IMR-90 (cell line): ENCODE measurements around the gene TRIM40. TPM values are rescaled to one million over a fixed set of nuclear protein-coding genes. Genes with fewer than 3 reads are reported as not detected.

Source experiments
- ATAC-seq: fragments of 200-7000 bp; cut with Tn5 transposase; 2 replicates; pipeline ENCODE4 v1.9.1; 2020; ENCODE audit warnings: low read depth, mild to moderate bottlenecking, moderate library complexity
- BruUV-seq: library from RNA; stranded (reverse); fragments of 400-500 nt; replicated peaks from 2 replicates; lab custom pipeline; 2021; lab: Mats Ljungman, UMichigan
- CTCF ChIA-PET: fragments of 300-600 bp; formaldehyde crosslinking; extraction: SDS; loops from one replicate; lab custom pipeline; 2021; ENCODE audit warnings: antibody characterized with exemption; lab: Yijun Ruan, JAX
- POLR2A ChIA-PET: fragments of 300-600 bp; sonication (Branson Sonifier 250); formaldehyde crosslinking; loops from one replicate; lab custom pipeline; 2022; ENCODE audit warnings: antibody characterized with exemption; ENCODE audit not compliant: unreplicated experiment; lab: Charles Lee
- DNase-seq: peaks from one replicate; pipeline ENCODE4 v3.0.0; 2013
- H2AFZ ChIP-seq: replicated peaks from 2 replicates; pipeline ENCODE3; 2013; ENCODE audit warnings: low read length, mild to moderate bottlenecking; ENCODE audit not compliant: poor library complexity
- H2AK5ac ChIP-seq: 2 replicates; pipeline ENCODE4 v1.6.1; 2013; ENCODE audit warnings: low read depth, low read length, inconsistent platforms
- H2AK9ac ChIP-seq: replicated peaks from 2 replicates; pipeline ENCODE3; 2013; ENCODE audit warnings: mild to moderate bottlenecking, low read depth, low read length, moderate library complexity; ENCODE audit not compliant: poor library complexity
- H2BK120ac ChIP-seq: 2 replicates; pipeline ENCODE4 v1.6.1; 2013; ENCODE audit warnings: low read depth, low read length, inconsistent platforms
- H2BK15ac ChIP-seq: 3 replicates; pipeline ENCODE4 v1.6.1; 2013; ENCODE audit warnings: low read depth, low read length, inconsistent platforms
- H2BK20ac ChIP-seq: 2 replicates; pipeline ENCODE4 v1.6.1; 2013; ENCODE audit warnings: low read depth, mild to moderate bottlenecking, inconsistent platforms, low read length, moderate library complexity
- H2BK5ac ChIP-seq: 2 replicates; pipeline ENCODE4 v1.6.1; 2013; ENCODE audit warnings: mild to moderate bottlenecking, low read depth, low read length, inconsistent platforms; ENCODE audit not compliant: poor library complexity, severe bottlenecking
- H3K14ac ChIP-seq: replicated peaks from 2 replicates; pipeline ENCODE4 v1.6.1; 2013; ENCODE audit warnings: low read depth, low read length, inconsistent platforms
- H3K18ac ChIP-seq: 2 replicates; pipeline ENCODE4 v1.6.1; 2013; ENCODE audit warnings: low read depth, low read length, control low read depth
- H3K23ac ChIP-seq: 2 replicates; pipeline ENCODE4 v1.6.1; 2013; ENCODE audit warnings: low read depth, low read length, inconsistent platforms
- H3K27ac ChIP-seq: 2 replicates; pipeline ENCODE4 v1.5.1; 2013; ENCODE audit warnings: mild to moderate bottlenecking, control low read depth, low read length; ENCODE audit not compliant: insufficient read depth
- H3K27me3 ChIP-seq: 2 replicates; pipeline ENCODE4 v1.6.1; 2013; ENCODE audit warnings: low read length; ENCODE audit not compliant: control insufficient read depth, insufficient read depth
- H3K36me3 ChIP-seq: 2 replicates; pipeline ENCODE4 v1.6.1; 2013; ENCODE audit warnings: low read length, mixed read lengths; ENCODE audit not compliant: control insufficient read depth, insufficient read depth
- H3K4ac ChIP-seq: 2 replicates; pipeline ENCODE4 v1.6.1; 2013; ENCODE audit warnings: low read depth, low read length, inconsistent platforms
- H3K4me1 ChIP-seq: 2 replicates; pipeline ENCODE4 v1.6.1; 2013; ENCODE audit warnings: low read length, mixed read lengths; ENCODE audit not compliant: control insufficient read depth, insufficient read depth
- H3K4me2 ChIP-seq: 2 replicates; pipeline ENCODE4 v1.6.1; 2013; ENCODE audit warnings: low read depth, mild to moderate bottlenecking, control low read depth, low read length, moderate library complexity
- H3K4me3 ChIP-seq: 2 replicates; pipeline ENCODE4 v1.5.1; 2013; ENCODE audit warnings: low read depth, mild to moderate bottlenecking, control low read depth, low read length, moderate library complexity; ENCODE audit not compliant: insufficient read depth
- H3K56ac ChIP-seq: 2 replicates; pipeline ENCODE4 v1.6.1; 2013; ENCODE audit warnings: low read length, inconsistent platforms; ENCODE audit not compliant: insufficient read depth; ENCODE audit errors: extremely low read depth
- H3K79me1 ChIP-seq, 2 experiments: 2 replicates each; pipeline ENCODE4 v1.6.1; 2013; ENCODE audit warnings: low read length in 2 of 2, inconsistent platforms in 1 of 2, low read depth in 1 of 2
- H3K9ac ChIP-seq: 2 replicates; pipeline ENCODE4 v1.6.1; 2013; ENCODE audit warnings: low read depth, low read length, control low read depth
- H3K9me1 ChIP-seq: 2 replicates; pipeline ENCODE4 v1.6.1; 2013; ENCODE audit warnings: low read length, inconsistent platforms; ENCODE audit not compliant: insufficient read depth
- H3K9me3 ChIP-seq: 2 replicates; pipeline ENCODE4 v1.6.1; 2013; ENCODE audit warnings: low read length; ENCODE audit not compliant: control insufficient read depth, insufficient read depth
- H4K20me1 ChIP-seq: 2 replicates; pipeline ENCODE4 v1.6.1; 2013; ENCODE audit warnings: low read length, inconsistent platforms; ENCODE audit not compliant: insufficient read depth
- H4K5ac ChIP-seq: 2 replicates; pipeline ENCODE4 v1.6.1; 2013; ENCODE audit warnings: mild to moderate bottlenecking, low read depth, low read length, control low read depth
- H4K8ac ChIP-seq, 2 experiments: 2 replicates each; pipeline ENCODE4 v1.6.1; 2013; ENCODE audit warnings: low read depth in 2 of 2, low read length in 2 of 2, control low read depth in 1 of 2, inconsistent platforms in 1 of 2
- H4K91ac ChIP-seq: 2 replicates; pipeline ENCODE4 v1.6.1; 2013; ENCODE audit warnings: low read depth, low read length, inconsistent platforms; ENCODE audit not compliant: insufficient read depth
- CEBPB ChIP-seq: IDR thresholded peaks from 2 replicates; pipeline ENCODE4 v1.6.1; 2012; ENCODE audit warnings: low read depth, low read length, improper control_type of control experiment
- FOS ChIP-seq: fragments of 150-350 bp; IDR thresholded peaks from 2 replicates; pipeline ENCODE4 v1.6.1; 2016; ENCODE audit warnings: low read depth, low read length
- POLR2A ChIP-seq: IDR thresholded peaks from 2 replicates; pipeline ENCODE4 v1.6.1; 2012; ENCODE audit warnings: mild to moderate bottlenecking, low read depth, low read length
- RFX5 ChIP-seq: IDR thresholded peaks from 2 replicates; pipeline ENCODE4 v1.8.0; 2012; ENCODE audit warnings: low read depth, mild to moderate bottlenecking, low read length, moderate library complexity
- WGBS, 2 experiments: methylation state at CpG; one replicate each; pipeline versions ENCODE4 v1.1.5 to v1.1.7; 2013; ENCODE audit warnings: missing lambda C conversion rate in 2 of 2; ENCODE audit not compliant: insufficient read length in 1 of 2; ENCODE audit errors: extremely low coverage in 2 of 2; 5-methylcytosine and 5-hydroxymethylcytosine counted together
- dilution Hi-C: fragments of 300-500 bp; cut with HindIII; formaldehyde crosslinking; loops from one replicate; pipeline ENCODE4 v1.14.3; 2018; ENCODE audit warnings: low sequenced_read_pairs; ENCODE audit not compliant: unreplicated experiment
- in situ Hi-C: fragments of 300-500 bp; cut with MboI; formaldehyde crosslinking; loops from 3 replicates; pipeline ENCODE4 v1.14.3; 2019; ENCODE audit warnings: low sequenced_read_pairs, inconsistent platforms, mixed read lengths
- intact Hi-C: fragments of 100-400 bp; cut with micrococcal nuclease; formaldehyde crosslinking; loops from 2 replicates; pipeline ENCODE4 v1.10.0; 2022
- polyA plus RNA-seq, 3 experiments: library from polyadenylated mRNA; depleted of rRNA; stranded (reverse); fragments of >200 nt; gene quantifications; 2 replicates each; pipeline ENCODE4 v1.2.3, GENCODE V29; 2012; ENCODE audit warnings: low replicate concordance in 1 of 3
- total RNA-seq: library from RNA; depleted of rRNA; stranded (reverse); fragments of >200 nt; gene quantifications from 2 replicates; pipeline ENCODE4 v1.2.3, GENCODE V29; 2012
- TF ChIP-seq, protein P1 (sequence below): fragments of 150-350 bp; IDR thresholded peaks from 2 replicates; pipeline ENCODE4 v1.6.1; 2017; ENCODE audit warnings: mild to moderate bottlenecking, antibody characterized with exemption, low read length, low read depth
- TF ChIP-seq, protein P2 (sequence below): conservative IDR thresholded peaks from 2 replicates; pipeline ENCODE4 v1.5.1; 2012; ENCODE audit warnings: mild to moderate bottlenecking, low read depth, low read length, improper control_type of control experiment

The TRIM40 gene
- total and polyA plus RNA-seq, 2 of the 4 experiments (the other 2 are of a cell fraction) = not detected

DNA sequence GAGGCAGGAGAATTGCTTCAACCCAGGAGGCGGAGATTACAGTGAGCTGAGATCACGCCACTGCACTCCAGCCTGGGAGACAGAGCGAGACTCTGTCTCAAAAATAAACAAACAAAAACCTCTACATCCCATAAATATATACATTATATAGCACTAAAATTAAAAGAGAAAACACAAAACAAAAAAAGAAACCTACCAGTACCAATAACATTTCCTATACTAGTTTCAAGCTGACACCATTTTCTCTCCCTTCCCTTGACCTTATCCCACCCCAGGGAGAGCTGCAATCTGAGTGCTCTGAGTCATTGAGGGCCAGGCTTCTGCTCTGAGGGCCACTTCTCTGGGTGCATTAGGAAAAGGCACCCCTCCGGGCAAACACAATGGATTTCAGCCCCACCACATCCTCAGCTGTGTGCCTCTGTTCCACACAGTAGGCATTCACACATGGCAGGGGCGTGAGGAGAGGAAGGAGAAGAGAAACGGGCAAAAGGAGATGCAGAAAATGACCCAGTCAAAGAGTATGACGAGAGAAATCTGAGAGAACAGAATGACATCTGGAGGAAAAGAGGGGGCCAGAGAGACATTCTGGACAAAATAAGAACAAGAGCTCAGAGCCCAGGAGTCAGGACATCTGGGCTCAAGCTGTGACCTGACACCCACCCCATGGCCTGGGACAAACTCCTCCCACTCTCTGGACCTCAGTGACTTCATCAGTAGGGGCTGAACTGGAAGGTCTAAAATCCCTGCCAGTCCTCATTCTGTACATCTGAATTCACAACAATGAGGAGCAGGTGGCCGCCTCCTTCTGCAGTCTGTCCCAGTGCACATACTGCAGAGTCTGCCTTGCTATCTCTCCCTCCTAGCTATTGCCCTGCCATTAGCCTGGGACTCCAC, 59.1 kb downstream of the TRIM40 start (continued):
- TF ChIP-seq, protein P1, sequence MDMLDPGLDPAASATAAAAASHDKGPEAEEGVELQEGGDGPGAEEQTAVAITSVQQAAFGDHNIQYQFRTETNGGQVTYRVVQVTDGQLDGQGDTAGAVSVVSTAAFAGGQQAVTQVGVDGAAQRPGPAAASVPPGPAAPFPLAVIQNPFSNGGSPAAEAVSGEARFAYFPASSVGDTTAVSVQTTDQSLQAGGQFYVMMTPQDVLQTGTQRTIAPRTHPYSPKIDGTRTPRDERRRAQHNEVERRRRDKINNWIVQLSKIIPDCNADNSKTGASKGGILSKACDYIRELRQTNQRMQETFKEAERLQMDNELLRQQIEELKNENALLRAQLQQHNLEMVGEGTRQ = no peak

DNA sequence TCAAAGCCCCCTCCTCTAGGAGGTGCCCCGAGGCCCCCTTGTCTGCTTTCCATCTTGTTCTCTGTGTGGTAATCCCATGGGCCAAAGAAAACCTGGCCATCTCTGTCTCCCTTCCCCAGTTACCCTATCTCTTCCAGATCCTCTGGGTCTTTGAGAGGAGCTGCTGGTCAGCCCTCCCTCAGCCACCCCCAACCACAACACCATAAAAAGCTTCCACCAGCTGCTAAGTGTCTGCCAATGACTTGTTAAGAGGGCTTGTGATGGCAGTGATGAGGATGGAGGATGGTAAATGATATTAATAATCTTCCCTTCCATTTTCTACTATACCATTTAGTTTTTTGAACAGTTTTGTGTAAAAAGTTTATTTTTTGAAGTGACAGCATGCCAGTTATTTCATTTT, 60.0 kb downstream of the TRIM40 start:
- H2BK120ac ChIP-seq = no peak overlapping the region
- H3K23ac ChIP-seq = no peak overlapping the region
- TF ChIP-seq FOS (no peak), RFX5 (no peak), POLR2A (no peak), CEBPB (no peak)
- TF ChIP-seq, protein P2, sequence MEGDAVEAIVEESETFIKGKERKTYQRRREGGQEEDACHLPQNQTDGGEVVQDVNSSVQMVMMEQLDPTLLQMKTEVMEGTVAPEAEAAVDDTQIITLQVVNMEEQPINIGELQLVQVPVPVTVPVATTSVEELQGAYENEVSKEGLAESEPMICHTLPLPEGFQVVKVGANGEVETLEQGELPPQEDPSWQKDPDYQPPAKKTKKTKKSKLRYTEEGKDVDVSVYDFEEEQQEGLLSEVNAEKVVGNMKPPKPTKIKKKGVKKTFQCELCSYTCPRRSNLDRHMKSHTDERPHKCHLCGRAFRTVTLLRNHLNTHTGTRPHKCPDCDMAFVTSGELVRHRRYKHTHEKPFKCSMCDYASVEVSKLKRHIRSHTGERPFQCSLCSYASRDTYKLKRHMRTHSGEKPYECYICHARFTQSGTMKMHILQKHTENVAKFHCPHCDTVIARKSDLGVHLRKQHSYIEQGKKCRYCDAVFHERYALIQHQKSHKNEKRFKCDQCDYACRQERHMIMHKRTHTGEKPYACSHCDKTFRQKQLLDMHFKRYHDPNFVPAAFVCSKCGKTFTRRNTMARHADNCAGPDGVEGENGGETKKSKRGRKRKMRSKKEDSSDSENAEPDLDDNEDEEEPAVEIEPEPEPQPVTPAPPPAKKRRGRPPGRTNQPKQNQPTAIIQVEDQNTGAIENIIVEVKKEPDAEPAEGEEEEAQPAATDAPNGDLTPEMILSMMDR = no peak
- no peak overlapping the region for H3K4me3 ChIP-seq
- no peak overlapping the region for H3K18ac ChIP-seq
- no peak overlapping the region for H3K4ac ChIP-seq
- in situ Hi-C loops (no loop called here), dilution Hi-C loops (no loop called here), intact Hi-C loops (no loop called here)
- H2AK5ac ChIP-seq = no peak overlapping the region
- no peak for DNase-seq
- H4K20me1 ChIP-seq = 0 out of 2 replicates have a peak, but pooled peaks cover 2% of the 10 kb centered on the region
- no peak overlapping the region for H4K8ac ChIP-seq
- peaks cover 2% of the 10 kb centered on the region; the same call in 1 of the 2 replicates for H3K4me1 ChIP-seq
- ChIA-PET CTCF (no interaction called here), POLR2A (no interaction called here)
- H4K91ac ChIP-seq = no peak overlapping the region
- H3K27me3 ChIP-seq = no peaks in the 10 kb centered on the region
- H2BK20ac ChIP-seq = no peak overlapping the region
- H4K5ac ChIP-seq = no peak overlapping the region
- no peak for ATAC-seq
- no peak overlapping the region for H2BK5ac ChIP-seq
- BruUV-seq = no TSS peak
- H3K14ac ChIP-seq = no peak overlapping the region
- no peak overlapping the region for H2AK9ac ChIP-seq
- H2AFZ ChIP-seq = no peak overlapping the region
- no peak overlapping the region for H3K27ac ChIP-seq
- 50% methylated on average over 1 of the region's 1 CpG; no CpG with 5 or more reads in 1 of the 2 experiments for WGBS, 2 experiments
- H3K9ac ChIP-seq = no peak overlapping the region
- no peaks in the 10 kb centered on the region for H3K9me3 ChIP-seq
- no peak overlapping the region for H3K4me2 ChIP-seq
- H3K36me3 ChIP-seq = peaks cover 45% of the 10 kb centered on the region
- no peak overlapping the region for H3K56ac ChIP-seq
- H2BK15ac ChIP-seq = no peak overlapping the region
- H3K79me1 ChIP-seq = peaks cover 8 to 9% of the 10 kb centered on the region in 2 experiments
- H3K9me1 ChIP-seq = peaks cover 10% of the 10 kb centered on the region; the same call in 1 of the 2 replicates
